Measurements from ENCODE around the gene FILIP1L. TPM values are rescaled to one million over a fixed set of nuclear protein-coding genes. Genes with fewer than 3 reads are reported as not detected.

FILIP1L gene
- polyA plus RNA-seq, 1 donor (not counting 4 experiments of a cell fraction or from before 2014, with no cell fraction given) = 14.7 TPM

DNA sequence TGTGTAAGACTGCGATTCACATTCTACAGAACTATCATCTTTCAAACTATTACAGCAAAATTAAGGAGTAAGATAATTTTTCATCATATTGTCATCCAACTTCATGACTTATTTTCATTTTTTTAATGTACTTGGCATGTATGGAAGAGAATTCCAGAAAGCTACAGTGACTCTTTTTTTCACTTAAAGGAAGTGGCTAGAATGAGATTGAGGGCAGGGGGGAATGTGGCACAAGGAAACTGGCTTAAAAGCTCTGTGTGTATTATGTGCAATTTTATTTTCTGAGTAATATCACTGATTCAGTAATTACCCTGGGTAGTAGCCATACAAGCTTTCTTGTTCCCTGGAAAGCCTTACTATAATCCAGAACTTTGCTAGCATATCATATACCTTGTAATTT, 94.6 kb downstream of the FILIP1L start:
- Histone ChIP-seq H3K4me1 (ENCODE audit: control insufficient read depth, extremely low read depth, insufficient read depth, low read length) (peaks cover 25% of the 10 kb centered on the region), H4K20me1 (ENCODE audit: control insufficient read depth, extremely low read depth, insufficient read depth, low read length) (no peaks in the 10 kb centered on the region), H3K9me1 (ENCODE audit: control insufficient read depth, extremely low read depth, insufficient read depth, low read length) (no peaks in the 10 kb centered on the region), H3K27me3 (ENCODE audit: control insufficient read depth, extremely low read depth, insufficient read depth, low read length) (no peaks in the 10 kb centered on the region), H3K9ac (ENCODE audit: control insufficient read depth, extremely low read depth, insufficient read depth, low read length) (no peak overlapping the region), H3K27ac (ENCODE audit: control insufficient read depth, insufficient read depth, low read length) (no peak overlapping the region), H3K4me3 (ENCODE audit: control insufficient read depth in 2 of 3, extremely low read depth in 1 of 3, insufficient read depth in 2 of 3, low read depth in 1 of 3, low read length in 3 of 3) (no peak overlapping the region), H3K4me2 (ENCODE audit: control insufficient read depth, extremely low read depth, insufficient read depth, low read depth, low read length) (no peak overlapping the region), H3K9me3 (ENCODE audit: control insufficient read depth, low read depth, low read length) (no peaks in the 10 kb centered on the region), H3K36me3 (ENCODE audit: control insufficient read depth in 2 of 2, extremely low read depth in 1 of 2, insufficient read depth in 2 of 2, low read length in 2 of 2) (no peaks in the 10 kb centered on the region), H2AFZ (ENCODE audit: control insufficient read depth, low read length) (no peak overlapping the region), H3K79me2 (ENCODE audit: control insufficient read depth, insufficient read depth, low read length) (no peaks in the 10 kb centered on the region)
- dilution Hi-C loops (cut with MboI; ENCODE audit: extremely low pct_ligation_motif_present, low sequenced_read_pairs) = no loop called here
- FAIRE-seq (no peak), DNase-seq (ENCODE audit: low read depth, low spot score) (no peak)
- no peak for TF ChIP-seq EZH2 (IDR thresholded peaks at IDR 0.05; ENCODE audit: low read length)
- TF ChIP-seq, protein P1, sequence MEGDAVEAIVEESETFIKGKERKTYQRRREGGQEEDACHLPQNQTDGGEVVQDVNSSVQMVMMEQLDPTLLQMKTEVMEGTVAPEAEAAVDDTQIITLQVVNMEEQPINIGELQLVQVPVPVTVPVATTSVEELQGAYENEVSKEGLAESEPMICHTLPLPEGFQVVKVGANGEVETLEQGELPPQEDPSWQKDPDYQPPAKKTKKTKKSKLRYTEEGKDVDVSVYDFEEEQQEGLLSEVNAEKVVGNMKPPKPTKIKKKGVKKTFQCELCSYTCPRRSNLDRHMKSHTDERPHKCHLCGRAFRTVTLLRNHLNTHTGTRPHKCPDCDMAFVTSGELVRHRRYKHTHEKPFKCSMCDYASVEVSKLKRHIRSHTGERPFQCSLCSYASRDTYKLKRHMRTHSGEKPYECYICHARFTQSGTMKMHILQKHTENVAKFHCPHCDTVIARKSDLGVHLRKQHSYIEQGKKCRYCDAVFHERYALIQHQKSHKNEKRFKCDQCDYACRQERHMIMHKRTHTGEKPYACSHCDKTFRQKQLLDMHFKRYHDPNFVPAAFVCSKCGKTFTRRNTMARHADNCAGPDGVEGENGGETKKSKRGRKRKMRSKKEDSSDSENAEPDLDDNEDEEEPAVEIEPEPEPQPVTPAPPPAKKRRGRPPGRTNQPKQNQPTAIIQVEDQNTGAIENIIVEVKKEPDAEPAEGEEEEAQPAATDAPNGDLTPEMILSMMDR (optimal IDR thresholded peaks at IDR 0.05 in 1 of 3, IDR thresholded peaks at IDR 0.05 in 1 of 3, conservative IDR thresholded peaks at IDR 0.05 in 1 of 3; ENCODE audit: extremely low read depth in 1 of 3, insufficient read depth in 2 of 3, low read length in 3 of 3) = no peak

DNA sequence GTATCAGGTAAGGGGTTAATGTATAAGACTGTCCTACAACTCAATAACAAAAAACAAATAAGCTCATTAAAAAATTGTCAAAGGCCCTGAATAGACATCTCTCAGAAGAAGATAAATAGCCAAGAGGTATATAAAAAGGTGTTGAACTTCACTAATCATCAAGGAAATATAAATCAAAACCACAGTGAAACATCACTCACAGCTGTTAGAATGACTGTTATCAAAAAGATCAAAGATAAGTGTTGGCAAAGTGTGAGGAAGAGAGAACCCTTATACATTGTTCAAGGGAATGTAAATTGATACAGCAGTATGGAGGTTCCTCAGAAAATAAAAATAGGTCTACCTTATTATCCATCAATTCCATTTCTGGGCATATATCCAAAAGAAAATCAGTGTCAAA, 95.5 kb downstream of the FILIP1L start:
- no peak for TF ChIP-seq EZH2 (IDR thresholded peaks at IDR 0.05; ENCODE audit: low read length)
- TF ChIP-seq, protein P1 (optimal IDR thresholded peaks at IDR 0.05 in 1 of 3, IDR thresholded peaks at IDR 0.05 in 1 of 3, conservative IDR thresholded peaks at IDR 0.05 in 1 of 3; ENCODE audit: extremely low read depth in 1 of 3, insufficient read depth in 2 of 3, low read length in 3 of 3) = no peak
- Histone ChIP-seq H3K79me2 (ENCODE audit: control insufficient read depth, insufficient read depth, low read length) (no peaks in the 10 kb centered on the region), H3K9me3 (ENCODE audit: control insufficient read depth, low read depth, low read length) (no peaks in the 10 kb centered on the region), H2AFZ (ENCODE audit: control insufficient read depth, low read length) (no peak overlapping the region), H4K20me1 (ENCODE audit: control insufficient read depth, extremely low read depth, insufficient read depth, low read length) (no peaks in the 10 kb centered on the region), H3K36me3 (ENCODE audit: control insufficient read depth in 2 of 2, extremely low read depth in 1 of 2, insufficient read depth in 2 of 2, low read length in 2 of 2) (no peaks in the 10 kb centered on the region), H3K9ac (ENCODE audit: control insufficient read depth, extremely low read depth, insufficient read depth, low read length) (no peak overlapping the region), H3K4me2 (ENCODE audit: control insufficient read depth, extremely low read depth, insufficient read depth, low read depth, low read length) (no peak overlapping the region), H3K9me1 (ENCODE audit: control insufficient read depth, extremely low read depth, insufficient read depth, low read length) (no peaks in the 10 kb centered on the region), H3K4me1 (ENCODE audit: control insufficient read depth, extremely low read depth, insufficient read depth, low read length) (peaks cover 16% of the 10 kb centered on the region), H3K27ac (ENCODE audit: control insufficient read depth, insufficient read depth, low read length) (no peak overlapping the region), H3K4me3 (ENCODE audit: control insufficient read depth in 2 of 3, extremely low read depth in 1 of 3, insufficient read depth in 2 of 3, low read depth in 1 of 3, low read length in 3 of 3) (no peak overlapping the region), H3K27me3 (ENCODE audit: control insufficient read depth, extremely low read depth, insufficient read depth, low read length) (no peaks in the 10 kb centered on the region)
- dilution Hi-C loops (cut with MboI; ENCODE audit: extremely low pct_ligation_motif_present, low sequenced_read_pairs) = no loop called here
- DNase-seq (ENCODE audit: low read depth, low spot score) (no peak), FAIRE-seq (peak; percentile 59)

All from keratinocyte (primary cell).